Activated T-helper 17 cell treated with anti-CD3 and anti-CD28 coated beads, Interleukin-2, amount 50 U/mL, for 72 hours (primary cell): ENCODE measurements around the gene LARP1. TPM values are rescaled to one million over a fixed set of nuclear protein-coding genes. Genes with fewer than 3 reads are reported as not detected.
"Not testable (repeated sequence)": the region's sequence is repeated elsewhere in the genome, so short reads cannot be mapped to it uniquely, and the experiment has no call there.

ENCODE experiments used
- ATAC-seq: fragments of 150-1000 bp; cut with Tn5 transposase; replicated peaks from 2 replicates; pipeline ENCODE4 v1.10.0; 2021; ENCODE audit warnings: mild to moderate bottlenecking, moderate library complexity
- H3K27ac Mint-ChIP-seq: one replicate; pipeline ENCODE4 v1.8.0; 2022; ENCODE audit warnings: mixed read lengths
- H3K27me3 Mint-ChIP-seq: one replicate; pipeline ENCODE4 v1.8.0; 2022; ENCODE audit warnings: mixed read lengths
- H3K36me3 Mint-ChIP-seq: one replicate; pipeline ENCODE4 v1.8.0; 2022; ENCODE audit warnings: low read depth, mild to moderate bottlenecking, mixed read lengths
- H3K4me1 Mint-ChIP-seq: one replicate; pipeline ENCODE4 v1.8.0; 2022; ENCODE audit warnings: mixed read lengths
- H3K4me3 Mint-ChIP-seq: one replicate; pipeline ENCODE4 v1.8.0; 2022; ENCODE audit warnings: mild to moderate bottlenecking, mixed read lengths
- H3K9me3 Mint-ChIP-seq: one replicate; pipeline ENCODE4 v1.8.0; 2022; ENCODE audit warnings: mixed read lengths
- total RNA-seq, 2 donors: library from RNA; stranded (reverse); gene quantifications; one replicate each; pipeline ENCODE4 v1.2.3, GENCODE V29; 2022

Gene LARP1
- total RNA-seq, 2 donors from 2014 or later, result 121 to 242 TPM

DNA sequence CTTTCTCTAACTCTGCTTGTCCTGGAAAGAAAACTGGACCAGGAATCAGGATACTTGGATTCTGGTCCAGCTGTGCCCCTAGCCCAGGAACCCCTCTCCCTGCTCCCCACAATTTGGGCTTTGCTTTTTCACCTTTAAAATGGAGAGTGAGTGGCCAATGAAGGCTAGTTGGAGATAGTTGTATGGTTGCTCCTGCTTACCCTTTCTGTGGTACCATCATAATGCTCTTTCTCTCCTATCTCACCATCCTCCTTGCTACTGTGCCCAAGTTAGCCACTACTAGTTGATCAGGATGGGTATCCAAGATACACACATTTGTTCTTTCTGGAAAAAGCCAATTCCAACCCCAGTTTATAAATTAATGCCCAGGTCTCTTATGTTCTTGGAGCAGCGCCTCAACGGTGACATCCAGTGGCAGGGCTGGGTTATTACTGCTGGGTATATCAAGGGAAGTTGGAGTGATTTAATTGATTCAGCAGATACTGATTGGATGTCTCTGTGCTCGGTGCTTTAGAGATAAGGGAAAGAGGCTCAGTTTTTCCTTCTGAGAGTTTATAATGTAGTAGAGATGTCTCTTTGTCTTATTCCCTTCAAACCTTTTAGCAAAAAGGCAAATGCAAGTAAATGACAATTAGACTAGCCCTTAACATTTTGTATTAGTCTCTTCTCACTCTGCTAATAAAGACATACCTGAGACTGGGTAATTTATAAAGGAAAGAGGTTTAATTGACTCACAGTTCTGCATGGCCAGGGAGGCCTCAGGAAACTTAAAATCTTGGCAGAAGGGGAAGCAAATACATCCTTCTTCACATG, 56.7 kb downstream of the LARP1 start:
- Mint-ChIP-seq H3K36me3 (peaks cover 97% of the 10 kb centered on the region), H3K27ac (peak overlapping the region; percentile 1), H3K4me3 (no peak overlapping the region), H3K27me3 (no peaks in the 10 kb centered on the region), H3K4me1 (peaks cover 14% of the 10 kb centered on the region), H3K9me3 (no peaks in the 10 kb centered on the region)
- peak; percentile 65 for ATAC-seq

DNA sequence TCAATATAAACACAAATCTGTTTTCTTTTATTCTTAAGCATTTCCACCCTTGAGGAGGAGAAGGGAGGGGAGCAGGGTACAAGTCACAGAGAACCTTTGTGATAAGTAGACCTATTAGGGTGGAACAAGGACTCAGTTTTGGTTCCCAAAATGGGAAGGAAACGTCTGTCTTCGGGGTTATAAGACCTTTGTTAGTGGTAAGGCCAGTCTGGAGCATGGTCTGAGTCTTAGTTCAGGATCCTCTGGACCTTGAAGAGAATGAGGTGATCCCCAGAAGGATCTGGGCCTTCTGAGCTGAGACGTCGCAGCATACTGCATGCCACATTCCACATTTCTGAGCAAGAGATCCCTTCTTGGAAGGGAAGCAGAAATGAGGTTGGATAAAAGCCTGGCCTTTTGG, 58.0 kb downstream of the LARP1 start:
- H3K36me3 Mint-ChIP-seq, result peaks cover 100% of the 10 kb centered on the region
- no peaks in the 10 kb centered on the region for H3K9me3 Mint-ChIP-seq
- peaks cover 18% of the 10 kb centered on the region for H3K4me1 Mint-ChIP-seq
- no peaks in the 10 kb centered on the region for H3K27me3 Mint-ChIP-seq
- ATAC-seq, result no peak
- peak overlapping the region; percentile 71 for H3K27ac Mint-ChIP-seq
- no peak overlapping the region for H3K4me3 Mint-ChIP-seq

DNA sequence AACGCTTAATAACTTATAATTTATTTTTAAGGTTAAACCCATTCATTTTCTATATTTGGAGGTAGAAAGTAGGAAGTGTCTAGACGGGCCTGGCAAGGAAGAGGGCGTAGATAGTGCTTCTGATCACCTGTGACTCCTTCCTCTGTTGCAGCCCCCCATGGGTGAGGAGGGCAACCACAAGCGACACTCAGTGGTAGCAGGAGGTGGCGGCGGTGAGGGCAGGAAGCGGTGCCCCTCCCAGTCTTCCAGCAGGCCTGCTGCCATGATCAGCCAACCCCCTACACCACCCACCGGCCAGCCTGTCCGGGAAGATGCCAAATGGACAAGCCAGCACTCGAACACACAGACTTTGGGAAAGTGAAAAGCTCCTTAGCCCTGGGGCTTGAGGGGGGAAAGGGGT, 58.6 kb downstream of the LARP1 start:
- ATAC-seq, result no peak
- Mint-ChIP-seq H3K4me1 (peaks cover 18% of the 10 kb centered on the region), H3K4me3 (no peak overlapping the region), H3K9me3 (no peaks in the 10 kb centered on the region), H3K27me3 (no peaks in the 10 kb centered on the region), H3K27ac (peak overlapping the region; percentile 71), H3K36me3 (peaks cover 100% of the 10 kb centered on the region)

GRCh38 chr5:154815025-154815424, 59.8 kb downstream of the LARP1 start:
- no peak overlapping the region for H3K27ac Mint-ChIP-seq
- no peak for ATAC-seq
- peaks cover 18% of the 10 kb centered on the region for H3K4me1 Mint-ChIP-seq

GRCh38 chr5:154815684-154816247, 60.6 kb downstream of the LARP1 start:
- Mint-ChIP-seq H3K4me3 (no peak overlapping the region), H3K27ac (peak overlapping the region; percentile 62), H3K36me3 (peaks cover 90% of the 10 kb centered on the region), H3K4me1 (peaks cover 18% of the 10 kb centered on the region), H3K27me3 (no peaks in the 10 kb centered on the region), H3K9me3 (no peaks in the 10 kb centered on the region)
- ATAC-seq, result no peak

More at GRCh38 chr5:154815025-154815424, 59.8 kb downstream of the LARP1 start:
- H3K27me3 Mint-ChIP-seq, result no peaks in the 10 kb centered on the region
- H3K4me3 Mint-ChIP-seq, result no peak overlapping the region
- no peaks in the 10 kb centered on the region for H3K9me3 Mint-ChIP-seq
- peaks cover 97% of the 10 kb centered on the region for H3K36me3 Mint-ChIP-seq

DNA sequence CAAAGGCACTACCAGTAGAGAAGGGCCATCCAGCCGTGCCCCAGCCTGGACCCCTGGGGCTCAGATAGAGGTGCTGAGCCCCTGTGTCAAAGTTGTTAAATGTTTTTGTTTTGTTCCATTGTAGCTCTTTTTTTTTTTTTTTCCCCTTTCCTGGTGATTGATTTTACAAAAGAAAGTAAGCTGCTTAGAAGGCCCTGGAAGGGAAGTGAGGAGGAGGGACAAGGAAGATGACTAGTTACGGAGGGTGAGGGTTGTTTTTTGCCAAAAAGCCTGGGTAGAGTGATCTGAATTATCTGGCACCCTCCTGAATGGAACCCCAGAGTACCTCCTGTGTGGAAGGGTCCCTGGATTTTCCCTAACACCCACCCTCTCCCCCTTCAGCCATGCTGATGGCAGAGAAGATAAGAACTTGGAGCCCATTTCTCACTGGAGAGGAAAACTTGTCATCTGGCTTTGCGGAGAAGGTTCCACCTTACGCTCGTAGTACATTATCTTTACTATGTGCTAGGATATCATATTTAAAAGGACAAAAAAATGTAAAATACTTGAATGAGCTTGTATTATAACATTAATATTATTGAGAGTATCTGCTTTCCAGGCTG, 61.8 kb downstream of the LARP1 start:
- no peak overlapping the region for H3K4me3 Mint-ChIP-seq
- peak overlapping the region; percentile 62 for H3K27ac Mint-ChIP-seq
- peaks cover 14% of the 10 kb centered on the region for H3K4me1 Mint-ChIP-seq
- H3K36me3 Mint-ChIP-seq, result peaks cover 88% of the 10 kb centered on the region
- ATAC-seq, result no peak
- no peaks in the 10 kb centered on the region for H3K27me3 Mint-ChIP-seq
- H3K9me3 Mint-ChIP-seq, result no peaks in the 10 kb centered on the region

- Mint-ChIP-seq H3K4me1 (peaks cover 9% of the 10 kb centered on the region), H3K36me3 (peaks cover 87% of the 10 kb centered on the region), H3K27ac (peak overlapping the region; percentile 51), H3K4me3 (no peak overlapping the region), H3K9me3 (no peaks in the 10 kb centered on the region), H3K27me3 (no peaks in the 10 kb centered on the region)
- no peak for ATAC-seq
Observed at GRCh38 chr5:154817815-154818214, 62.6 kb downstream of the LARP1 start.

DNA sequence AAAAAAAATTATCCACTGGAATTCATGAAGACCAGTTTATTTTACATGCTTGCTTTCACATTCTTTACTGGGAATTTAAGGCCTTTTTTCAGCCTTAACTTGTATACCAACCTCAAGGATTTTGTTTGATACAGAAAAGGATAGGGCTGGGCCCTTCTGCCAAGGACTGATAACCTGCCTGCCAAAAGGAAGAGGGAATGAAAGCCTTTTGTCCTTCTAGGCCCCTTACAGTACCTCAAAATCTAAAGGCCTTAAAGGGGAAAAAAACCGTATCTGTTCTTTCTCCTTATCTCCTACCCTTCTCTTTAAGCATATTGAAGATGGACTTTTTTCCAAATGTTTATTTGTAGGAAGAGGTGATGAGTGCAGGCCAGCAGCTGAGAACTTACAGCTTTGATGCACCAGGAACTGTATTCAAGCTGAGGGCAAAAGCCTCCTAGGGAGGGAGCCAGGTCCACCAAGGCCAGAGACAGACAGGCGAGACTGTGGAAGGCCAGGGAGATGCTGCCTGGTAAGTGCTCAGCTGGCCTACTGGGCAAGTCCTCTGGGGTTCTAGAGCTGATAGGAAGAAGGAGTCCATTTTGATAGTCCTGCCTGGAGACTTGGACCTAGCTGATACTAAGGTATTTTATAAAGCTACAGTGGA, 63.4 kb downstream of the LARP1 start:
- Mint-ChIP-seq H3K36me3 (peaks cover 87% of the 10 kb centered on the region), H3K4me1 (peaks cover 4% of the 10 kb centered on the region), H3K27ac (peak overlapping the region; percentile 51), H3K4me3 (no peak overlapping the region), H3K9me3 (no peaks in the 10 kb centered on the region), H3K27me3 (no peaks in the 10 kb centered on the region)
- no peak for ATAC-seq

DNA sequence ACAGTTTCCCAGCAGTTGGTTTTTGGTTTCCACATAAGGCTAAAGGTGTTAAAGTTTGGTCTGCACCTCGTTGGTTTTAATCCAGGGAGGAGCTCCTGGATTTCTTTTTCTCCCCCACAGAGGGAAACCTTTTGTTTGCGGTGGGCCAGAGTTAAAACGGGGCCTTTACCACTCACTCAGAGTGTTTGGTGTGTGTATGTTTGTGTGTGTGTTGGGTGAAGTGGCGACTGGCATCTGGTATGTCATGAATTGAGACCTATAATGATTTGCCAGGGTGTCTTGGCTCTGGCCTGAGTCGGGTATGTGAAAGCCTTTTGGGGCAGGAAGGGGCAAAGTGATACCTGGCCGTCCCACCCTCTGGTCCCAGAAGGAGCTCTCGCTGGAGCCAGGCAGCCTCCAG, 64.4 kb downstream of the LARP1 start:
- no peak for ATAC-seq
- no peak overlapping the region for H3K27ac Mint-ChIP-seq
- peaks cover 80% of the 10 kb centered on the region for H3K36me3 Mint-ChIP-seq
- H3K4me3 Mint-ChIP-seq, result no peak overlapping the region
- H3K9me3 Mint-ChIP-seq, result no peaks in the 10 kb centered on the region
- no peaks in the 10 kb centered on the region for H3K27me3 Mint-ChIP-seq
- H3K4me1 Mint-ChIP-seq, result peaks cover 4% of the 10 kb centered on the region

- no peak overlapping the region for H3K27ac Mint-ChIP-seq
- peaks cover 73% of the 10 kb centered on the region for H3K36me3 Mint-ChIP-seq
- H3K4me1 Mint-ChIP-seq, result peaks cover 4% of the 10 kb centered on the region
- no peak overlapping the region for H3K4me3 Mint-ChIP-seq
- no peaks in the 10 kb centered on the region for H3K9me3 Mint-ChIP-seq
- no peak for ATAC-seq
- no peaks in the 10 kb centered on the region for H3K27me3 Mint-ChIP-seq
Observed at GRCh38 chr5:154820383-154820782, 65.2 kb downstream of the LARP1 start.

DNA sequence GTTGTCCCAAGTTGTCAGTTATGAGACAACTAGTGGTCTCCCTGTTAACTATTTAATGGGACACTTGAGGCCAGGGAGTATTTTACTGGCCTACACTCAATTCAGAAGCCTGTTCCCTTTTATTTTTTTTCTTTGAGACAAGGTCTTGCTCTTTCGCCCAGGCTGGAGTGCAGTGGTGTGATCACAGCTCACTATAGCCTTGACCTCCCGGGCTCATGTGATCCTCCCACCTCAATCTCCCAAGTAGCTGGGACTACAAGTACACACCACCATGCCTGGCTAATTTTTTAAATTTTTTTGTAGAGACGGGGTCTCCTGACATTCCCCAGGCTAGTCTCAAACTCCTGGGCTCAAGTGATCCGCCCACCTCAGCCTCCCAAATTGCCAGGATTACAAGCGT, 67.7 kb downstream of the LARP1 start:
- H3K4me3 Mint-ChIP-seq, ATAC-seq, H3K27me3 Mint-ChIP-seq, H3K27ac Mint-ChIP-seq, H3K9me3 Mint-ChIP-seq, H3K4me1 Mint-ChIP-seq: not testable (repeated sequence)
- peaks cover 69% of the 10 kb centered on the region for H3K36me3 Mint-ChIP-seq

DNA sequence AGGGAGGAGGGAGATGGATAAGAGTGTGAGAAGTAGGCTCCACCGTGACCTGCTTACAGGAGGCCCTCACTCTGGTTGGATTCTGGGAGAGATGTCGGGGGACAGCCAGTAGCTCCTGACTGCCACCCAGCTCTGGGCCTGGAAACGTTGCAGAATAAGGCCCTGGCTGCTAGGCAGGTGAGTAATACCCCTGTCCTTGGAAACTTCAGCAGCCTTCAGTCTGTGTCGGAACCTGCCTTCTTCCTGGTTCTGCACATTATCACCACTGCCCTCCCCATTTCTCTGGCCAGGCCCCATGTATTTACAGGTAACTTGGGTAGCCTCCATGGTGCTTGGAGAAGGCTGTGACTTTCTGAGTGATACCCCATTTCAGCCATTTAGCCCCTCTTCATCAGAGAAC, 68.4 kb downstream of the LARP1 start:
- H3K4me3 Mint-ChIP-seq, result no peak overlapping the region
- H3K27ac Mint-ChIP-seq, result peak overlapping the region; percentile 20
- H3K27me3 Mint-ChIP-seq, result no peaks in the 10 kb centered on the region
- H3K36me3 Mint-ChIP-seq, result peaks cover 67% of the 10 kb centered on the region
- H3K9me3 Mint-ChIP-seq, result no peaks in the 10 kb centered on the region
- ATAC-seq, result no peak
- peaks cover 11% of the 10 kb centered on the region for H3K4me1 Mint-ChIP-seq

GRCh38 chr5:154824070-154824469, 68.9 kb downstream of the LARP1 start:
- Mint-ChIP-seq H3K4me3 (no peak overlapping the region), H3K4me1 (peaks cover 11% of the 10 kb centered on the region), H3K27ac (peak overlapping the region; percentile 20), H3K27me3 (no peaks in the 10 kb centered on the region), H3K9me3 (no peaks in the 10 kb centered on the region), H3K36me3 (peaks cover 62% of the 10 kb centered on the region)
- ATAC-seq, result no peak

DNA sequence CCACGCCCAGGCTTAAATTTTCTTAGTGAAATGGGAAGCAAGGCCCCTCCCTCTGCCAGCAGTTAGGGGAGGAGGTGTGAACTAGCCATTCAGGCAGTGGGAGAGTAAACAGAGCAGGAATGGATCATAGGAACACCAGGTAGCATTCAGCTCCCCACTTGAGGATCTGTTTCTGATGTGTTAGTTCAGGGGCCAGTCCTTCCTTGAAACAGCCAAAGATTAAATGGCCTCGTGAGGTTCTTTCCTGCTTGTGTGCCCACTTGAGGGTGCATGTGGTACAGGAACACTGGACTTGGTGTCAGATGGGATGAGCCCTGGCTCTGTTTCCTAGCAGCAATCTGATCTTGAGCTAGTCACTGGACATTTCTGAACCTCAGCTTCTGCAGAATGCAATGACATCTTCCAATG, 74.0 kb downstream of the LARP1 start:
- H3K4me3 Mint-ChIP-seq, result peak overlapping the region; percentile 42
- ATAC-seq, result no peak
- H3K36me3 Mint-ChIP-seq, result peaks cover 48% of the 10 kb centered on the region
- H3K27ac Mint-ChIP-seq, result peak overlapping the region; percentile 82
- H3K27me3 Mint-ChIP-seq, result no peaks in the 10 kb centered on the region
- peaks cover 25% of the 10 kb centered on the region for H3K4me1 Mint-ChIP-seq
- H3K9me3 Mint-ChIP-seq, result no peaks in the 10 kb centered on the region
